Endothelial cell of umbilical vein (primary cell): ENCODE results near the gene PRDM16. TPM values are rescaled to one million over a fixed set of nuclear protein-coding genes. Genes with fewer than 3 reads are reported as not detected.

Experiments
- BruUV-seq: library from RNA; stranded (reverse); fragments of 400-500 nt; replicated peaks from 2 replicates; lab custom pipeline; 2021; lab: Mats Ljungman, UMichigan
- CTCF ChIA-PET: fragments of 300-600, 350-600 bp; sonication (Branson Sonifier 250); formaldehyde crosslinking; loops from one replicate; lab custom pipeline; 2021; ENCODE audit warnings: antibody characterized with exemption, inconsistent platforms; lab: Charles Lee
- POLR2A ChIA-PET: fragments of 300-600, 350-600 bp; sonication (Branson Sonifier 250); formaldehyde crosslinking; loops from one replicate; lab custom pipeline; 2021; ENCODE audit warnings: antibody characterized with exemption, inconsistent platforms; lab: Charles Lee
- DNase-seq: peaks from one replicate; pipeline ENCODE4 v3.0.0-alpha.2; 2011; ENCODE audit warnings: low read depth, low spot score
- FAIRE-seq: peaks from 2 replicates; lab custom pipeline; 2011; peaks lifted over from hg19 to GRCh38; lab: Jason Lieb, UNC
- H2AFZ ChIP-seq: 2 replicates; pipeline ENCODE4 v1.6.0; 2012; ENCODE audit warnings: low read depth, low read length, control low read depth, inconsistent platforms
- H3K27ac ChIP-seq: 2 replicates; pipeline ENCODE4 v1.5.1; 2011; ENCODE audit warnings: low read depth, mild to moderate bottlenecking, control low read depth, low read length, moderate library complexity; ENCODE audit not compliant: insufficient read depth
- H3K27me3 ChIP-seq, 2 experiments: 2 replicates each; pipeline versions ENCODE4 v1.6.0 to v1.6.1; 2011; ENCODE audit warnings: low read length in 2 of 2, mixed read lengths in 1 of 2; ENCODE audit not compliant: control insufficient read depth in 2 of 2, insufficient read depth in 2 of 2
- H3K36me3 ChIP-seq, 2 experiments: 2 replicates in 1 of 2; 3 replicates in 1 of 2; pipeline ENCODE4 v1.5.1; 2011; ENCODE audit warnings: low read length in 2 of 2, mild to moderate bottlenecking in 1 of 2, moderate library complexity in 1 of 2; ENCODE audit not compliant: control insufficient read depth in 2 of 2, insufficient read depth in 2 of 2; ENCODE audit errors: extremely low read depth in 1 of 2
- H3K4me1 ChIP-seq: 3 replicates; pipeline ENCODE4 v1.5.1; 2011; ENCODE audit warnings: mild to moderate bottlenecking, low read length; ENCODE audit not compliant: control insufficient read depth, insufficient read depth; ENCODE audit errors: extremely low read depth
- H3K4me2 ChIP-seq: 2 replicates; pipeline ENCODE4 v1.6.1; 2011; ENCODE audit warnings: low read length, control low read depth, mixed read lengths; ENCODE audit not compliant: insufficient read depth
- H3K4me3 ChIP-seq, 3 experiments: fragments of 200-600 bp in 1 of 3; sonication (generic), shearing (Covaris generic) in 1 of 3; replicated peaks in 1 of 3; 2 replicates each; pipeline ENCODE4 v1.5.1; 2011 to 2016; ENCODE audit warnings: control low read depth in 3 of 3, low read length in 3 of 3, mild to moderate bottlenecking in 2 of 3, inconsistent platforms in 1 of 3, low read depth in 1 of 3, moderate library complexity in 1 of 3; ENCODE audit not compliant: insufficient read depth in 1 of 3
- H3K79me2 ChIP-seq: 2 replicates; pipeline ENCODE4 v1.6.0; 2012; ENCODE audit warnings: low read length, inconsistent platforms; ENCODE audit not compliant: control insufficient read depth, insufficient read depth
- H3K9ac ChIP-seq: replicated peaks from 2 replicates; pipeline ENCODE3; 2011; ENCODE audit warnings: low read length, control low read depth; ENCODE audit not compliant: insufficient read depth; ENCODE audit errors: extremely low read depth
- H3K9me1 ChIP-seq: replicated peaks from 3 replicates; pipeline ENCODE4 v1.6.0; 2011; ENCODE audit warnings: mild to moderate bottlenecking, low read length; ENCODE audit not compliant: control insufficient read depth, insufficient read depth; ENCODE audit errors: extremely low read depth
- H3K9me3 ChIP-seq: replicated peaks from 2 replicates; pipeline ENCODE4 v1.5.1; 2012; ENCODE audit warnings: low read length, inconsistent platforms; ENCODE audit not compliant: control insufficient read depth, insufficient read depth
- H4K20me1 ChIP-seq: replicated peaks from 2 replicates; pipeline ENCODE3; 2011; ENCODE audit warnings: mild to moderate bottlenecking, low read length; ENCODE audit not compliant: control insufficient read depth, insufficient read depth; ENCODE audit errors: extremely low read depth
- EZH2 ChIP-seq: IDR thresholded peaks from 2 replicates; pipeline ENCODE4 v1.6.1; 2012; ENCODE audit warnings: borderline replicate concordance, low read depth, mild to moderate bottlenecking, moderate library complexity, low read length, inconsistent platforms; ENCODE audit not compliant: severe bottlenecking
- FOS ChIP-seq: IDR thresholded peaks from 2 replicates; pipeline ENCODE4 v1.6.1; 2011; ENCODE audit warnings: mild to moderate bottlenecking, low read length, moderate library complexity, borderline replicate concordance; ENCODE audit not compliant: insufficient read depth
- GATA2 ChIP-seq: IDR thresholded peaks from 2 replicates; pipeline ENCODE4 v1.7.0; 2011; ENCODE audit warnings: low read depth, mild to moderate bottlenecking, moderate library complexity, mixed read lengths, low read length; ENCODE audit not compliant: insufficient read length, insufficient read depth
- JUN ChIP-seq: IDR thresholded peaks from 2 replicates; pipeline ENCODE4 v1.6.1; 2011; ENCODE audit warnings: borderline replicate concordance, low read depth; ENCODE audit not compliant: insufficient read length, insufficient read depth
- MYC ChIP-seq: IDR thresholded peaks from one replicate; pipeline ENCODE4 v1.6.1; 2011; ENCODE audit warnings: mild to moderate bottlenecking, low read depth, low read length
- POLR2A ChIP-seq: IDR thresholded peaks from 2 replicates; pipeline ENCODE4 v1.6.1; 2012; ENCODE audit warnings: low read depth, mild to moderate bottlenecking, control low read depth, low read length
- POLR2AphosphoS5 ChIP-seq: IDR thresholded peaks from 2 replicates; pipeline ENCODE4 v1.6.1; 2012; ENCODE audit warnings: low read depth, mild to moderate bottlenecking, control low read depth, low read length, moderate library complexity; ENCODE audit not compliant: insufficient read depth
- dilution Hi-C: fragments of 300-500 bp; cut with MboI; formaldehyde crosslinking; loops from one replicate; pipeline ENCODE4 v1.15.0; 2019; ENCODE audit warnings: low sequenced_read_pairs; ENCODE audit not compliant: extremely low pct_ligation_motif_present
- intact Hi-C: fragments of 100-400 bp; cut with micrococcal nuclease; formaldehyde crosslinking; loops from one replicate; pipeline ENCODE4 v1.10.0; 2022
- polyA plus RNA-seq, 4 experiments: library from polyadenylated mRNA; depleted of rRNA in 3 of 4; stranded (reverse) in 3 of 4; unstranded in 1 of 4; fragments of >200 nt; gene quantifications; 2 replicates each; pipeline versions ENCODE4 v1.2.1 to v1.2.3, GENCODE V29; 2011 to 2012; ENCODE audit warnings: missing spikeins in 1 of 4
- total RNA-seq: library from RNA; stranded (reverse); gene quantifications from 2 replicates; pipeline ENCODE4 v1.2.3, GENCODE V29; 2021
- TF ChIP-seq, protein P1 (sequence below), 2 donors: IDR thresholded peaks; 1 replicate in 1 of 2; 2 replicates in 1 of 2; pipeline ENCODE4 v1.5.1; 2011; ENCODE audit warnings: low read length in 2 of 2, mild to moderate bottlenecking in 2 of 2, moderate library complexity in 2 of 2, control low read depth in 1 of 2, inconsistent platforms in 1 of 2, low read depth in 1 of 2; ENCODE audit not compliant: insufficient read depth in 1 of 2; ENCODE audit errors: extremely low read depth in 1 of 2
- TF ChIP-seq, protein P2 (sequence below): IDR thresholded peaks from 2 replicates; pipeline ENCODE4 v1.6.1; 2011; ENCODE audit not compliant: insufficient read depth, insufficient read length

PRDM16 gene
- total and polyA plus RNA-seq, 2 donors (not counting 3 experiments of a cell fraction or from before 2014, with no cell fraction given): not detected

DNA sequence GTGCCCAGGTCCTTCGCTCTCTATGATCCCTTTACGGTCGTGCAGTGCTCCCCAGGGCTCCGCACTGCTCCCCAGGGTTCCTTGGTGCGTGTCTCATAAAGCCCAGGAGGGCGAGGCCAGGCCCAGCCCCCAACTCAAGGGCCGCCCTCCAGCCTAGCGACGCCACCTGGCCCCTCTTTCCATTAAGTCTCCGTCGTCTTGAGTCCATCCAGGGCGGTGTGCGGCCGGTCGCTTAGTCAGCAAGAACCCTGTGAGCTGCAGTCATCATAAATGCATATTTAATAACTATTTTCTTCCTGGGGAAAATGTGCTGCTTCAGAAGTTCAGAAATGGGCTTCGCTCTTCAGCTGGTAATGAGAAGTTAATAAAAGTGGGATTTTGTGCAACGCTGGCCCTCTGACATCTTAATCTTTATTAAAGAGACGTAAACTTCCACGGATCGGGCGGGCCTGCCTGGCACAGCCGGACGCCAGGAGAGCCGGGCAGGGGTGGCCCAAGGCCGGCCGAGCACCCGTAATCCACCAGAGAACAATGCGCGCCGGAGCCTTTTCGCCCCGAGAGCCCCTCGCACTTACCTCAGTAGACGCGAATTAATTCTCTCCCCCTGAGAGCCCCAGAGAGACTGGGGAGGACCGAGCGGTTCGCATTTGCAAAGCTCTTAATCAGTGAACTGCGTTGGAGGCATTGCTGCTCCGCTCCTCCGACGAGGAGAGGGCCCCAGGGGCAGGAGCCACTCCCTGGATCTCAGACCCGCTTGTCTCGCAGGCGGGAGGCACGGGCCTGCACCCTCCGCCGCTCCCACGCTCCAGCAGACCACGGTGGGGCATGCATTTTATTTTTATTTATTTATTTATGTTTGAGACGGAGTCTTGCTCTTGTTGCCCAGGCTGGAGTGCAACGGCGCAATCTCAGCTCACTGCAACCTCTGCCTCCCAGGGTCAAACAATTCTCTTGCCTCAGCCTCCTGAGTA, 197.1 kb downstream of the PRDM16 start:
- no peak for TF ChIP-seq POLR2A
- no peak for TF ChIP-seq JUN
- TF ChIP-seq FOS: no peak
- TF ChIP-seq EZH2: no peak
- no peak for TF ChIP-seq MYC
- no peak for TF ChIP-seq GATA2
- TF ChIP-seq, protein P1, sequence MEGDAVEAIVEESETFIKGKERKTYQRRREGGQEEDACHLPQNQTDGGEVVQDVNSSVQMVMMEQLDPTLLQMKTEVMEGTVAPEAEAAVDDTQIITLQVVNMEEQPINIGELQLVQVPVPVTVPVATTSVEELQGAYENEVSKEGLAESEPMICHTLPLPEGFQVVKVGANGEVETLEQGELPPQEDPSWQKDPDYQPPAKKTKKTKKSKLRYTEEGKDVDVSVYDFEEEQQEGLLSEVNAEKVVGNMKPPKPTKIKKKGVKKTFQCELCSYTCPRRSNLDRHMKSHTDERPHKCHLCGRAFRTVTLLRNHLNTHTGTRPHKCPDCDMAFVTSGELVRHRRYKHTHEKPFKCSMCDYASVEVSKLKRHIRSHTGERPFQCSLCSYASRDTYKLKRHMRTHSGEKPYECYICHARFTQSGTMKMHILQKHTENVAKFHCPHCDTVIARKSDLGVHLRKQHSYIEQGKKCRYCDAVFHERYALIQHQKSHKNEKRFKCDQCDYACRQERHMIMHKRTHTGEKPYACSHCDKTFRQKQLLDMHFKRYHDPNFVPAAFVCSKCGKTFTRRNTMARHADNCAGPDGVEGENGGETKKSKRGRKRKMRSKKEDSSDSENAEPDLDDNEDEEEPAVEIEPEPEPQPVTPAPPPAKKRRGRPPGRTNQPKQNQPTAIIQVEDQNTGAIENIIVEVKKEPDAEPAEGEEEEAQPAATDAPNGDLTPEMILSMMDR (IDR thresholded peaks at IDR 0.05; ENCODE audit: extremely low read depth in 1 of 2, insufficient read depth in 1 of 2, low read depth in 1 of 2, low read length in 2 of 2): no peak
- TF ChIP-seq, protein P2, sequence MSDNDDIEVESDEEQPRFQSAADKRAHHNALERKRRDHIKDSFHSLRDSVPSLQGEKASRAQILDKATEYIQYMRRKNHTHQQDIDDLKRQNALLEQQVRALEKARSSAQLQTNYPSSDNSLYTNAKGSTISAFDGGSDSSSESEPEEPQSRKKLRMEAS: no peak
- TF ChIP-seq POLR2AphosphoS5: no peak
- H3K79me2 ChIP-seq: no peaks in the 10 kb centered on the region
- intact Hi-C loops: no loop called here
- H3K27me3 ChIP-seq: no peaks in the 10 kb centered on the region
- no peak for DNase-seq
- no peaks in the 10 kb centered on the region for H3K36me3 ChIP-seq
- no peak overlapping the region for H3K4me2 ChIP-seq
- H3K4me1 ChIP-seq: no peaks in the 10 kb centered on the region
- no peak for FAIRE-seq
- H3K9ac ChIP-seq: no peak overlapping the region
- dilution Hi-C loops: no loop called here
- H3K4me3 ChIP-seq: no peak overlapping the region
- no peak overlapping the region for H3K27ac ChIP-seq
- no peaks in the 10 kb centered on the region for H3K9me3 ChIP-seq
- H4K20me1 ChIP-seq: no peaks in the 10 kb centered on the region
- CTCF ChIA-PET: no interaction called here
- no TSS peak for BruUV-seq
- H3K9me1 ChIP-seq: no peaks in the 10 kb centered on the region
- H2AFZ ChIP-seq: no peak overlapping the region
- POLR2A ChIA-PET: no interaction called here
